Prostate gland (tissue), 2 donors: ENCODE results near the gene PTGDS. TPM values are rescaled to one million over a fixed set of nuclear protein-coding genes. Genes with fewer than 3 reads are reported as not detected.

ENCODE experiments used
- DNase-seq: peaks from one replicate; pipeline ENCODE4 v3.0.0-alpha.2; 2019; ENCODE audit warnings: low spot score
- H3K27ac ChIP-seq, 2 donors: fragments of 200-600 bp; sonication (generic); 2 replicates each; pipeline ENCODE4 v1.5.1; 2017 to 2019
- H3K27me3 ChIP-seq: fragments of 200-600 bp; sonication (generic); replicated peaks from 2 replicates; pipeline ENCODE4 v1.5.1; 2019; ENCODE audit not compliant: insufficient read depth
- H3K36me3 ChIP-seq, 2 donors: fragments of 200-600 bp; sonication (generic); 1 replicate in 1 of 2; 2 replicates in 1 of 2; pipeline versions ENCODE4 v1.5.1 to v1.8.1; 2017 to 2019
- H3K4me1 ChIP-seq: fragments of 200-600 bp; sonication (generic); replicated peaks from 2 replicates; pipeline ENCODE4 v1.5.1; 2019
- H3K4me3 ChIP-seq, 2 donors: fragments of 200-600 bp; sonication (generic); 2 replicates each; pipeline ENCODE4 v1.5.1; 2017 to 2019
- H3K9me3 ChIP-seq: fragments of 200-600 bp; sonication (generic); 2 replicates; pipeline ENCODE4 v1.5.1; 2017
- POLR2A ChIP-seq: fragments of 450-650 bp; IDR thresholded peaks from one replicate; pipeline ENCODE4 v1.6.1; 2016; ENCODE audit warnings: antibody characterized with exemption, mild to moderate bottlenecking
- POLR2AphosphoS5 ChIP-seq: sonication (generic); formaldehyde crosslinking; IDR thresholded peaks from one replicate; pipeline ENCODE4 v1.6.1; 2017; ENCODE audit warnings: antibody characterized with exemption
- WGBS: methylation state at CpG from one replicate; pipeline ENCODE4 v1.1.5; 2018; 5-methylcytosine and 5-hydroxymethylcytosine counted together
- intact Hi-C: fragments of 100-400 bp; cut with DNase I; formaldehyde crosslinking; loops from one replicate; pipeline ENCODE4 v1.14.2; 2022
- total RNA-seq, 2 donors: library from RNA; depleted of rRNA; stranded (reverse); fragments of >200 nt; gene quantifications; one replicate each; pipeline ENCODE4 v1.1.0, GENCODE V29; 2016
- TF ChIP-seq, protein P1 (sequence below), 4 experiments: fragments of 200-600 bp in 2 of 4; fragments of 450-650 bp in 2 of 4; sonication (generic) in 2 of 4; IDR thresholded peaks; 1 replicate in 3 of 4; 2 replicates in 1 of 4; pipeline ENCODE4 v1.5.1; 2016 to 2019; ENCODE audit warnings: antibody characterized with exemption in 4 of 4, mild to moderate bottlenecking in 2 of 4, moderate library complexity in 2 of 4

The PTGDS gene
- total RNA-seq, 2 donors from 2014 or later = 59.4 to 5,242 TPM

DNA sequence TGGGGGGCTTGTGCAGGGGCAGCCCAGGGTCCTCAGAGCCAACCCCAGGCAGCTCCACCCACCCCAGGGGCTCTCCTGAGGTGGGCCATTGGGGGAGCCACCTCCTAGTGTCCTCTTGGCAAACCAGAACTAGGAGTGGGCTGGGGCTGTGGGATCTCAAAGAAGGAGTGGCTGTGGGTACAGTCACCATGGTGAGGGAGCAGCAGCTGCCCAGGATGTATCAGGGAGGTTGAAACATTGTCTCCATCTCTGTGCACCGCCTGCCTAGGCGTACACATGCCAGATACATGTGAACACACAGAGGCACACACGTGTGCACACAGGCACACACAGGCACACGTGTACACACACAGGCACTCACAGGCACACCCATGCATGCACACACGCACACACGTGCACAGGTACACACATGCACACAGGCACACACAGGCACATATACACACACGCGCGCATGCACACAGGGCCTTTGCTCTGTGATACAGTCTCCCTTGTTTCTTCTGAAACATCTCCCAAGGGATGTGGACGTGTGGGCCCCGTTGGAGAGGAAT is 14.5 kb upstream of the PTGDS start:
- TF ChIP-seq, protein P1, sequence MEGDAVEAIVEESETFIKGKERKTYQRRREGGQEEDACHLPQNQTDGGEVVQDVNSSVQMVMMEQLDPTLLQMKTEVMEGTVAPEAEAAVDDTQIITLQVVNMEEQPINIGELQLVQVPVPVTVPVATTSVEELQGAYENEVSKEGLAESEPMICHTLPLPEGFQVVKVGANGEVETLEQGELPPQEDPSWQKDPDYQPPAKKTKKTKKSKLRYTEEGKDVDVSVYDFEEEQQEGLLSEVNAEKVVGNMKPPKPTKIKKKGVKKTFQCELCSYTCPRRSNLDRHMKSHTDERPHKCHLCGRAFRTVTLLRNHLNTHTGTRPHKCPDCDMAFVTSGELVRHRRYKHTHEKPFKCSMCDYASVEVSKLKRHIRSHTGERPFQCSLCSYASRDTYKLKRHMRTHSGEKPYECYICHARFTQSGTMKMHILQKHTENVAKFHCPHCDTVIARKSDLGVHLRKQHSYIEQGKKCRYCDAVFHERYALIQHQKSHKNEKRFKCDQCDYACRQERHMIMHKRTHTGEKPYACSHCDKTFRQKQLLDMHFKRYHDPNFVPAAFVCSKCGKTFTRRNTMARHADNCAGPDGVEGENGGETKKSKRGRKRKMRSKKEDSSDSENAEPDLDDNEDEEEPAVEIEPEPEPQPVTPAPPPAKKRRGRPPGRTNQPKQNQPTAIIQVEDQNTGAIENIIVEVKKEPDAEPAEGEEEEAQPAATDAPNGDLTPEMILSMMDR (IDR thresholded peaks at IDR 0.05) = no peak
- no peak for TF ChIP-seq POLR2AphosphoS5
- no peak for TF ChIP-seq POLR2A
- no peak for DNase-seq
- Histone ChIP-seq H3K36me3 (no peaks in the 10 kb centered on the region), H3K4me3 (no peak overlapping the region), H3K9me3 (no peaks in the 10 kb centered on the region), H3K27ac (no peak overlapping the region), H3K4me1 (peaks cover 9% of the 10 kb centered on the region), H3K27me3 (no peaks in the 10 kb centered on the region)
- WGBS = 91% methylated on average over 11 of the region's 11 CpGs
- intact Hi-C loops = no loop called here

DNA sequence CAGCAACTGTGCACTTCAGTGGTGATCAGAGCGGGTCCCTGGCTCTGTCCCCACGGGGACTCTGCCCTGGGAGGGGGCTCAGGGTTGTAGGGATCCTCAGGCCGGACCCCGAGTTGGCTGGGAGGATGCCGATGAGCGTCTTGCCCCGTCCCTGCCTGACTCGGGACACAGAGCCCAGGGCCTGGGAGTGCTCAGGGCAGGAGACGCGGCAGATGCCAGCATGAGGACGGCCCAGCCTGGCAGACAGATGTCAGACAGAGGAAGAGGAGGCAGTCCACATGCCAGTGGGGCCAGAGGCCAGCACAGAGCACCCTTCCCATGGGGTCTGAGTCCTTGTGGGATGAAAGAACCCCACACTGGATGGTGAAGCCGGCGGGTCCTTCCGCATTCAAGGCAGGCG is 14.0 kb upstream of the PTGDS start:
- H3K27me3 ChIP-seq = no peaks in the 10 kb centered on the region
- H3K9me3 ChIP-seq = no peaks in the 10 kb centered on the region
- H3K27ac ChIP-seq = no peak overlapping the region
- DNase-seq = no peak
- H3K36me3 ChIP-seq = no peaks in the 10 kb centered on the region
- 89% methylated on average over 15 of the region's 15 CpGs for WGBS
- H3K4me1 ChIP-seq = peaks cover 9% of the 10 kb centered on the region
- TF ChIP-seq, protein P1 (IDR thresholded peaks at IDR 0.05) = no peak
- TF ChIP-seq POLR2A (no peak), POLR2AphosphoS5 (no peak)
- H3K4me3 ChIP-seq = no peak overlapping the region
- intact Hi-C loops = no loop called here

DNA sequence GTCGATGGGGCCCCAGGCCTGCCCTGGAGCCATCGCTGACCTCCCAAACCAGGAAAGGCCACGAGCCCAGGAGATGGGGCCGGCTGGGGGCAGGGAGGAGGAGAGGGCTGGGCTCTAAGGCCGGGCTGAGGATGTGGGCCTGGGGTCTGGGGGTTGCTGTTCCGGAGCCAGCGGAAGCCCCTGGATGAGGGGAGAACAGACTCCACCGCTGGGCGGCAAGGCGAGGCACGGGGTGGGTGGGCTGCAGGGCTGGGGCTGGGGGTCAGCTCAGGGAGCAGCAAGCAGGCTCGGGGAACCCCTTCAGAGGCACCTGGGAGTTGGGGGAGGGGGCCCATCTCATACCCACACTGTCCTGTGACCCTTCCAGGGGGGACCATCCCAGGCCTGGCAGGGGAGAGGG is 13.6 kb upstream of the PTGDS start:
- TF ChIP-seq POLR2AphosphoS5 (no peak), POLR2A (no peak)
- TF ChIP-seq, protein P1 (IDR thresholded peaks at IDR 0.05) = no peak
- Histone ChIP-seq H3K27me3 (no peaks in the 10 kb centered on the region), H3K4me1 (peaks cover 9% of the 10 kb centered on the region), H3K27ac (no peak overlapping the region), H3K4me3 (no peak overlapping the region), H3K9me3 (no peaks in the 10 kb centered on the region), H3K36me3 (no peaks in the 10 kb centered on the region)
- intact Hi-C loops = no loop called here
- no peak for DNase-seq
- 93% methylated on average over 12 of the region's 12 CpGs for WGBS

DNA sequence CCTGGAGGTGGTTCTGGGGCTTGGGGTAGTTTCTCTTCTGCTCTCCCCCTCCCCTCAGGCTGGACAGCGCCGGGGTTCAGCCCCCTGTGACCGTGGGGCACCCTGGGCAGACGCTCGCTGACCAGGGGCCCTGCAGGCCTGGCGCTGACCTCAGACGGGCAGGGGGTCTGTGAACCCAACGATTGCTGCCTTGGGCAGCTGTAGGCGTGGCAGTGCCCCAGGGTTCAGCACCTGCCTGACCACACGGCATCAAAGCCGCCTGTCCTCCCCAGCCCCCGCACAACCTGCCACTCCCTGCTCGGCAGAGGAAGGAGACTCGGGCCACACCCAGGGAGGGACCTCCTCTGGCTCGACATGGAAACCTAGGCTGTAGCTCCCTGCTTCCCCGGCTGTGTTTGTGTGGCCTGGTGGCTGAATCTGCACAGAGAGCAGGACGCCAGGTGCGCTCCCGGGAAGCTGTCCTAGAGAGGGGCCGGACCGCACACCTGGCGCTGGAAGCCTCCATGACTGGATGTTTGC is 13.1 kb upstream of the PTGDS start:
- no peak overlapping the region for H3K27ac ChIP-seq
- intact Hi-C loops = no loop called here
- WGBS = 62% methylated on average over 22 of the region's 22 CpGs
- no peak for DNase-seq
- H3K27me3 ChIP-seq = no peaks in the 10 kb centered on the region
- no peaks in the 10 kb centered on the region for H3K36me3 ChIP-seq
- H3K4me3 ChIP-seq = no peak overlapping the region
- H3K9me3 ChIP-seq = no peaks in the 10 kb centered on the region
- TF ChIP-seq, protein P1 (IDR thresholded peaks at IDR 0.05) = no peak
- TF ChIP-seq POLR2AphosphoS5 = no peak
- TF ChIP-seq POLR2A = no peak
- peaks cover 9% of the 10 kb centered on the region for H3K4me1 ChIP-seq

DNA sequence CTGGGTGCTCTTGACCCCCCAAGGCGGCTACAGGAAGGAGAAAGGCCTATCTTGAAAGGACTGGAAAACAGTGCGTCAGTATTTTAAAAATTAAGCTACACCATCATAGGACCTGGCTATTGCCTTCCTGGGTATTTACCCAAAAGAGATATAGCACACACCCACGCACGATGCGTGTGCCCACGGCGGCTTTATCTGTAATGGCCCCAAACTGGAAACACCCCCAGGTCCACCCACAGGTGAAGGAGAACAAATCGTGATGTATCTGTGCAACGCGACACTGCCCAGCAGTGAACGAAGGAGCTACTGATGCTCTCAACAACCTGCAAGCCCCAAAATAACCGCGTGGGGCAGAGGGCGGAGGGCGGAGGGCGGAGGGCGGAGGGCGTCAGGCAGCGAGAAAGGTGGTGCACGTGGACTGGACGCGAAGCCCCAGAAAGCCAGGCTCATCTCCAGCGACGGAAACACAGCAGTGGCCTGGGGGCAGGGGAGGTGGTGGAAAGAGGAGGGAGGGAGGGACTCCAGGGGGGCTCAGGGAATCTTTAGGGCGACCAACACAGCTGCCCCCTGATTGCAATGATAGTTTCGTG is 12.4 kb upstream of the PTGDS start:
- Histone ChIP-seq H3K36me3 (no peaks in the 10 kb centered on the region), H3K9me3 (no peaks in the 10 kb centered on the region), H3K27me3 (no peaks in the 10 kb centered on the region), H3K4me3 (no peak overlapping the region), H3K27ac (no peak overlapping the region), H3K4me1 (peaks cover 9% of the 10 kb centered on the region)
- TF ChIP-seq, protein P1 (IDR thresholded peaks at IDR 0.05) = no peak
- TF ChIP-seq POLR2AphosphoS5 (no peak), POLR2A (no peak)
- WGBS = 88% methylated on average over 26 of the region's 26 CpGs
- intact Hi-C loops = no loop called here
- no peak for DNase-seq
